Calu3 (cell line): Measurements from ENCODE around the gene LARP4. TPM values are rescaled to one million over a fixed set of nuclear protein-coding genes. Genes with fewer than 3 reads are reported as not detected.

Experiments used
- BruUV-seq: library from RNA; stranded (reverse); fragments of 400-500 nt; replicated peaks from 2 replicates; lab custom pipeline; 2021; lab: Mats Ljungman, UMichigan
- CTCF ChIA-PET: fragments of 300-600 bp; sonication (Branson Sonifier 250); formaldehyde crosslinking; loops from one replicate; lab custom pipeline; 2022; ENCODE audit warnings: antibody characterized with exemption; lab: Charles Lee
- DNase-seq: peaks from one replicate; pipeline ENCODE4 v3.0.0; 2022
- H3K27ac Mint-ChIP-seq: one replicate; pipeline ENCODE4 v1.8.0; 2022; ENCODE audit warnings: mixed read lengths; ENCODE audit not compliant: unreplicated experiment
- H3K27me3 Mint-ChIP-seq: one replicate; pipeline ENCODE4 v1.8.0; 2022; ENCODE audit warnings: mixed read lengths; ENCODE audit not compliant: unreplicated experiment
- H3K36me3 Mint-ChIP-seq: one replicate; pipeline ENCODE4 v1.8.0; 2022; ENCODE audit warnings: mild to moderate bottlenecking, moderate library complexity, mixed read lengths; ENCODE audit not compliant: insufficient read depth, unreplicated experiment
- H3K4me1 Mint-ChIP-seq: one replicate; pipeline ENCODE4 v1.8.0; 2022; ENCODE audit warnings: mild to moderate bottlenecking, low read depth, mixed read lengths; ENCODE audit not compliant: unreplicated experiment
- H3K4me3 Mint-ChIP-seq: one replicate; pipeline ENCODE4 v1.8.0; 2022; ENCODE audit warnings: mild to moderate bottlenecking, low read depth, moderate library complexity, mixed read lengths; ENCODE audit not compliant: unreplicated experiment
- H3K9me3 Mint-ChIP-seq: one replicate; pipeline ENCODE4 v1.8.0; 2022; ENCODE audit warnings: low read depth, mixed read lengths; ENCODE audit not compliant: unreplicated experiment
- intact Hi-C: fragments of 100-400 bp; cut with micrococcal nuclease; formaldehyde crosslinking; loops from one replicate; pipeline ENCODE4 v1.10.0; 2022; ENCODE audit not compliant: unreplicated experiment
- total RNA-seq: library from RNA; stranded (reverse); gene quantifications from 2 replicates; pipeline ENCODE4 v1.2.3, GENCODE V29; 2022
- TF ChIP-seq, protein P1 (sequence below): fragments of 200-600 bp; IDR thresholded peaks from one replicate; pipeline ENCODE4 v1.8.0; 2022; ENCODE audit warnings: antibody characterized with exemption; ENCODE audit not compliant: unreplicated experiment

The LARP4 gene
- total RNA-seq, 1 experiment from 2014 or later = 67.6 TPM

- Mint-ChIP-seq H3K27ac (no peak overlapping the region), H3K36me3 (no peaks in the 10 kb centered on the region), H3K4me1 (no peaks in the 10 kb centered on the region), H3K4me3 (no peak overlapping the region), H3K27me3 (no peaks in the 10 kb centered on the region), H3K9me3 (no peaks in the 10 kb centered on the region)
- DNase-seq = no peak
- TF ChIP-seq, protein P1, sequence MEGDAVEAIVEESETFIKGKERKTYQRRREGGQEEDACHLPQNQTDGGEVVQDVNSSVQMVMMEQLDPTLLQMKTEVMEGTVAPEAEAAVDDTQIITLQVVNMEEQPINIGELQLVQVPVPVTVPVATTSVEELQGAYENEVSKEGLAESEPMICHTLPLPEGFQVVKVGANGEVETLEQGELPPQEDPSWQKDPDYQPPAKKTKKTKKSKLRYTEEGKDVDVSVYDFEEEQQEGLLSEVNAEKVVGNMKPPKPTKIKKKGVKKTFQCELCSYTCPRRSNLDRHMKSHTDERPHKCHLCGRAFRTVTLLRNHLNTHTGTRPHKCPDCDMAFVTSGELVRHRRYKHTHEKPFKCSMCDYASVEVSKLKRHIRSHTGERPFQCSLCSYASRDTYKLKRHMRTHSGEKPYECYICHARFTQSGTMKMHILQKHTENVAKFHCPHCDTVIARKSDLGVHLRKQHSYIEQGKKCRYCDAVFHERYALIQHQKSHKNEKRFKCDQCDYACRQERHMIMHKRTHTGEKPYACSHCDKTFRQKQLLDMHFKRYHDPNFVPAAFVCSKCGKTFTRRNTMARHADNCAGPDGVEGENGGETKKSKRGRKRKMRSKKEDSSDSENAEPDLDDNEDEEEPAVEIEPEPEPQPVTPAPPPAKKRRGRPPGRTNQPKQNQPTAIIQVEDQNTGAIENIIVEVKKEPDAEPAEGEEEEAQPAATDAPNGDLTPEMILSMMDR = no peak
- CTCF ChIA-PET = interaction anchor here (0.9 kb wide), 1 partner anchor 17 kb away, joined by 4 read pairs; no protein-coding TSS in a partner anchor
- intact Hi-C loops = no loop called here
- no TSS peak for BruUV-seq
These were observed 46.7 kb upstream of the LARP4 start for GRCh38 chr12:50353869-50354593.

DNA sequence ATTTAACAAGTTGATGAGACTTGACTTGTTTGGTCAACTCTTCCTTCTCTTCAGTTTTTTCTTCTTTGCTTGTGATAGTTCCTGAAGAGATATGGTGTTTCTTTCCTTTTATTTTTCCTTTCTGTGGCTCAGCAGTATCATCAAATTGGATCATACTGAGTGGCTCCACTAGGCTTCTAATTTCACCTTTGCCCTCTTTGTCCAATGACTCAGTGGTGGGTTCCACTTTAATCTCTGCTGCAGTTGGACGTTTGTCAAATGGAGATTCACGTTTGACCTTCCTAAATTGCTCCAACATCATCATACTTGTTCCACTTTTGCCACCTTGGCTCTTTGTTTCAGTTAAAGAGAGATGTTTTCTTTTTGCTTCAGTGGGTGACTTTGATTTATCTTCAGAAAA lies 45.8 kb upstream of the LARP4 start:
- H3K27me3 Mint-ChIP-seq = no peaks in the 10 kb centered on the region
- H3K4me3 Mint-ChIP-seq = no peak overlapping the region
- CTCF ChIA-PET = no interaction called here
- H3K36me3 Mint-ChIP-seq = no peaks in the 10 kb centered on the region
- TF ChIP-seq, protein P1 = no peak
- no peak for DNase-seq
- no peaks in the 10 kb centered on the region for H3K9me3 Mint-ChIP-seq
- intact Hi-C loops = no loop called here
- no peaks in the 10 kb centered on the region for H3K4me1 Mint-ChIP-seq
- BruUV-seq = no TSS peak
- H3K27ac Mint-ChIP-seq = no peak overlapping the region

GRCh38 chr12:50355365-50355764 lies 45.3 kb upstream of the LARP4 start:
- CTCF ChIA-PET = no interaction called here
- Mint-ChIP-seq H3K4me3 (no peak overlapping the region), H3K9me3 (no peaks in the 10 kb centered on the region), H3K36me3 (no peaks in the 10 kb centered on the region), H3K4me1 (no peaks in the 10 kb centered on the region), H3K27ac (no peak overlapping the region), H3K27me3 (no peaks in the 10 kb centered on the region)
- intact Hi-C loops = no loop called here
- TF ChIP-seq, protein P1 = no peak
- BruUV-seq = no TSS peak
- DNase-seq = no peak

DNA sequence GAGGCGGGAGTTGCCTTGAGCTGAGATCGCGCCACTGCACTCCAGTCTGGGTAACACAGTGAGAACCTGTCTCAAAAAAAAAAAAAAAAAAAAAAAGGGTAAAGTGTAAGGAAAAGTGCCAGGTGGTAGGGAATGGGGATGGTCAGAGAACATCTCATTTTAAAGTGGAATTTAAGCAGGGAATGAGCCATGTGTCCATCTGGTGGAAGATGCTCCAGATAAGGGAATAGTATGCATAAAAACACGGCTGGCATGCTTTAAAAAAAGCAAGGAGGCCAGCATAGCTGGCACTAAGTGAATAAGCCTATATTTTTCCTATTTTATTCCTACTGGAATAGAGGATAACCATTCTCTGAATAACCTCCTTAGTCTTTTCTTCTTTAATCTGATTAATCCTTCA lies 38.0 kb upstream of the LARP4 start:
- no peaks in the 10 kb centered on the region for H3K4me1 Mint-ChIP-seq
- no TSS peak for BruUV-seq
- H3K36me3 Mint-ChIP-seq = no peaks in the 10 kb centered on the region
- H3K27me3 Mint-ChIP-seq = no peaks in the 10 kb centered on the region
- intact Hi-C loops = no loop called here
- no peak for DNase-seq
- CTCF ChIA-PET = interaction anchor here (0.7 kb wide), 1 partner anchor 798 kb away, joined by 5 read pairs; no protein-coding TSS in a partner anchor
- H3K27ac Mint-ChIP-seq = no peak overlapping the region
- H3K4me3 Mint-ChIP-seq = no peak overlapping the region
- H3K9me3 Mint-ChIP-seq = no peaks in the 10 kb centered on the region
- TF ChIP-seq, protein P1 = no peak
